Activated CD4-positive, alpha-beta T cell treated with anti-CD3 and anti-CD28 coated beads, Interleukin-2, amount 10 ng/mL, durations not matched to agents 24 days and 14 days (primary cell): ENCODE data around the gene PAX7. TPM values are rescaled to one million over a fixed set of nuclear protein-coding genes. Genes with fewer than 3 reads are reported as not detected.

Source experiments
- DNase-seq: peaks from one replicate; pipeline ENCODE4 v3.0.0; 2022
- H3K27ac Mint-ChIP-seq: one replicate; pipeline ENCODE4 v1.8.0; 2022; ENCODE audit warnings: mild to moderate bottlenecking, mixed read lengths
- H3K27me3 Mint-ChIP-seq: one replicate; pipeline ENCODE4 v1.8.0; 2022; ENCODE audit warnings: mixed read lengths
- H3K36me3 Mint-ChIP-seq: one replicate; pipeline ENCODE4 v1.8.0; 2022; ENCODE audit warnings: low read depth, mild to moderate bottlenecking, mixed read lengths
- H3K4me1 Mint-ChIP-seq: one replicate; pipeline ENCODE4 v1.8.0; 2021; ENCODE audit warnings: mixed read lengths
- H3K4me3 Mint-ChIP-seq: one replicate; pipeline ENCODE4 v1.8.0; 2022; ENCODE audit warnings: mild to moderate bottlenecking, moderate library complexity, mixed read lengths
- H3K9me3 Mint-ChIP-seq: one replicate; pipeline ENCODE4 v1.8.0; 2021; ENCODE audit warnings: mixed read lengths
- intact Hi-C: fragments of 100-400 bp; cut with micrococcal nuclease; formaldehyde crosslinking; loops from one replicate; pipeline ENCODE4 v1.15.1; 2023
- total RNA-seq: library from RNA; stranded (reverse); gene quantifications from 2 replicates; pipeline ENCODE4 v1.2.3, GENCODE V29; 2022

The PAX7 gene
- total RNA-seq, 1 donor from 2014 or later = not detected

DNA sequence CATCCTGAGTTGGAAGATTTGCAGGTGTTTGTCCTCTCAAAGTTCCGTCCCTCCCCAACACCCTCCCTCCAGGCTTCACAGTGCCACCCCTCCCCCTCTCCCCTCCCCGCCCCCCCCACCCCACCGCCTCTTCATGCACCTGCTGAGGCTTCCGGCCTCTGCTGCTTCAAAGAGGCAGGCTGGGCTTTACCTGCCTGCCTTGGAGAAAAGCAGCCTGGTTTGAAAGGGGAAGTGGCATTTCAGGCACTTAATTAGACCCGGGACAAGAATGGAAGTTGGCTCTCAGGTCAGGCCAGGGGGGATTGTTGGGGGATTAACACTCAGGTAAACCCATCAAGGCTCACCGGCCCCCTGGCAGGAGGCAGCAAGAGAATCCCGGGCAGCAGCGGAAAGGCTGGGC lies 21.1 kb downstream of the PAX7 start:
- H3K36me3 Mint-ChIP-seq = no peaks in the 10 kb centered on the region
- no peak for DNase-seq

DNA sequence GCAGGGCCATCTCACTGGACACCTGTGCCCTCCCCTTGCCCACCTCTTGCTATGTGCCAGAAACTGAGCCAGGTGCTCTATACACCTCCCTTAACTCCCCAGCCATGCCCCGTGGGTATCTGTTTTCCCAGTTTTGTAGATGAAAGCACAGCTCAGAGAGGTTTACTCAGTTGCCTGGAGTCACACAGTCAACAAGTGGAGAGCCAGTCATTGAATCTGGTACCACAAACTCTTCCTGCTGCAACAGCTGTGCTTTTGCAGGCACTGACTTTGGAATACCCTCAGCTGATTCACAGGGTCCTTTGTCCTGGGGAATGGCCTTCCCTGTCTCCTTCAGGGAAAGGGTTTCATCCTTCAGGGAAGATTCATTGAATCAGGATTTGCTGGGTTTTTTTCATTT lies 22.1 kb downstream of the PAX7 start:
- no peak overlapping the region for H3K27ac Mint-ChIP-seq
- H3K4me3 Mint-ChIP-seq = no peak overlapping the region
- intact Hi-C loops = no loop called here
- no peaks in the 10 kb centered on the region for H3K36me3 Mint-ChIP-seq
- H3K4me1 Mint-ChIP-seq = peaks cover 10% of the 10 kb centered on the region
- H3K27me3 Mint-ChIP-seq = peaks cover 65% of the 10 kb centered on the region
- no peak for DNase-seq
- no peaks in the 10 kb centered on the region for H3K9me3 Mint-ChIP-seq

More for the DNA sequence above, 21.1 kb downstream of the PAX7 start:
- peaks cover 69% of the 10 kb centered on the region for H3K27me3 Mint-ChIP-seq
- peaks cover 10% of the 10 kb centered on the region for H3K4me1 Mint-ChIP-seq
- no peak overlapping the region for H3K27ac Mint-ChIP-seq
- intact Hi-C loops = no loop called here
- no peaks in the 10 kb centered on the region for H3K9me3 Mint-ChIP-seq
- no peak overlapping the region for H3K4me3 Mint-ChIP-seq

- Mint-ChIP-seq H3K4me1 (peaks cover 10% of the 10 kb centered on the region), H3K9me3 (no peaks in the 10 kb centered on the region), H3K4me3 (peak overlapping the region; percentile 24), H3K36me3 (no peaks in the 10 kb centered on the region), H3K27ac (no peak overlapping the region), H3K27me3 (peaks cover 60% of the 10 kb centered on the region)
- DNase-seq = peak; percentile 65
- intact Hi-C loops = no loop called here
These were observed 22.7 kb downstream of the PAX7 start for GRCh38 chr1:18653367-18653766.

DNA sequence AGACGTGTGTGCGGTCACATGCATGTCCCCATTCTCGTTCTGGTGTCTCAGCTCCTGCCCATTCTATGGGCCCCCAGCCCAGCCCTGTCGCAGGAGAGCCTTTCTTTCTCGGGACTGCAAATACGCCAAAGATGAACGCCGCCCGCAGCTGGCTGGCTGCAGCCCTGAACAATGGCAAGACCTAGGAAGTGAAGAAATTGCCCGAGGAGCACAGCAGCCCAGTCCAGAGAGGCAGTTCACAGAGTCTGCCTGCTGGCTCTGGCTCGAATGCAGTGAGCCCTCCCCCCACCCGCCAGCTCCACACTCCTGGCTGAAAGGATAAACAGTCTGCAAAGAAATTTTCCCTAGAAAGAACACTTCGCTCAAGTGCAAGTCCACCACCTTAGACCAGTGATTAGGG lies 23.3 kb downstream of the PAX7 start:
- Mint-ChIP-seq H3K4me1 (peaks cover 10% of the 10 kb centered on the region), H3K27ac (no peak overlapping the region), H3K27me3 (peaks cover 59% of the 10 kb centered on the region), H3K9me3 (no peaks in the 10 kb centered on the region), H3K4me3 (no peak overlapping the region), H3K36me3 (no peaks in the 10 kb centered on the region)
- intact Hi-C loops = no loop called here
- no peak for DNase-seq

- Mint-ChIP-seq H3K4me1 (peaks cover 10% of the 10 kb centered on the region), H3K27me3 (peaks cover 55% of the 10 kb centered on the region)
These were observed 24.0 kb downstream of the PAX7 start for GRCh38 chr1:18654599-18654998.

DNA sequence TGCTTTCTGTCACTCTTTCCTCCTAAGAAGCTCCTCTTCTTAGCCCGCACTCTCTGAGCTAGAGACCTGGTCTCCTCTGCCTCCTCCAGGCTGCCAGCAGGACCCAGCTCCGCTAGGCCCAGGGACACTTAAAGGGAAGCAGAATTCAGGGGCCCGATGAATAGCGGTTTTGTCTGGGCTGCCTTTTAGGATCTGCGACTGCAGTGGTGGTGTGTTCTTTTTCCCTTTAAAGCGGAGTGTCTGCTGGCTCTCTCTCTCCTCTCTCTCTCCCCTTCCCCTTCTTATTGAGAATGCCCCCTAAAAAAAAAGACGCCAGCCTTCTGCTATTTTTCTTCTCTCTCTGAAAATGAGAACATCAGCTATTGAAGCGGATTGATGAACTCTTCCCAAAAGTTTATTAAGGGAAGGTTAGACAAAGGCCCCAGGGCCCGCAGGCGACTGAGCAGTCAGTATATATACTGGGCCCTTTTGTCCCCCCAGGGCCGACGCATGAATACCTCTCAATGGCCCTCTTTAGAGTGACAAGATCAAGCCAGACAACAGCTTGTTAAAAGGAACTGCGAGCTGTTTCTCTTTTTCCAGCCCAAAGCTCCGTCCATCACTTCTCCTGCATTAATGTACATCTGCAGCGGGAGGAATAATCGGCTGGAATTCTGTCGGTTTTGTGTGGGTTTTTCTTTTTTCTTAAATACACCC lies 27.0 kb downstream of the PAX7 start:
- Mint-ChIP-seq H3K4me1 (peaks cover 6% of the 10 kb centered on the region), H3K27ac (no peak overlapping the region), H3K4me3 (no peak overlapping the region), H3K27me3 (peaks cover 35% of the 10 kb centered on the region), H3K9me3 (no peaks in the 10 kb centered on the region), H3K36me3 (no peaks in the 10 kb centered on the region)
- intact Hi-C loops = no loop called here
- no peak for DNase-seq

More at GRCh38 chr1:18654599-18654998, 24.0 kb downstream of the PAX7 start:
- no peak for DNase-seq
- Mint-ChIP-seq H3K4me3 (no peak overlapping the region), H3K36me3 (no peaks in the 10 kb centered on the region), H3K27ac (no peak overlapping the region), H3K9me3 (no peaks in the 10 kb centered on the region)
- intact Hi-C loops = no loop called here

DNA sequence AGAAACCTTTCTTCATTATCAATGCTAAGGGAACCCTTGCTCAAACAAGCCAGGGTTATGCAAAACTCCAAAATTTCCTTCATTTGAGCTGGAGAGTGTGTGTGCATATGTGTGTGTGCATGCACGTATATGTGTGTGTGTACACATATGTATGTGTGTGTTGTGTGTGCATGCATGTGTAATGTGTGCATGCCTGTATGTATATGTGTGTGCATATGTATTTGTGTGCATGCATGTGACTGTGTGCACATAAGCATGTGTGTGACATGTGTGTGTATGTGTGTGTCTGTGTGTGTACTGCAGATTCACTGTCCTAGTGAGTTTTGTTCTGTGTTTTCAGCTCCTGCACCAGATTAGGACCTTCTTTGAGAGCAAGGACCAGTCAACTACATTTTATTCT lies 28.2 kb downstream of the PAX7 start:
- Mint-ChIP-seq H3K4me1 (no peaks in the 10 kb centered on the region), H3K36me3 (no peaks in the 10 kb centered on the region), H3K27me3 (peaks cover 27% of the 10 kb centered on the region), H3K9me3 (no peaks in the 10 kb centered on the region), H3K4me3 (no peak overlapping the region), H3K27ac (no peak overlapping the region)
- DNase-seq = no peak
- intact Hi-C loops = no loop called here

GRCh38 chr1:18661404-18662285 lies 31.0 kb downstream of the PAX7 start:
- Mint-ChIP-seq H3K27me3 (peaks cover 10% of the 10 kb centered on the region), H3K4me3 (no peak overlapping the region), H3K9me3 (no peaks in the 10 kb centered on the region), H3K27ac (no peak overlapping the region), H3K4me1 (peaks cover under 1% of the 10 kb centered on the region), H3K36me3 (no peaks in the 10 kb centered on the region)
- no peak for DNase-seq
- intact Hi-C loops = no loop called here

DNA sequence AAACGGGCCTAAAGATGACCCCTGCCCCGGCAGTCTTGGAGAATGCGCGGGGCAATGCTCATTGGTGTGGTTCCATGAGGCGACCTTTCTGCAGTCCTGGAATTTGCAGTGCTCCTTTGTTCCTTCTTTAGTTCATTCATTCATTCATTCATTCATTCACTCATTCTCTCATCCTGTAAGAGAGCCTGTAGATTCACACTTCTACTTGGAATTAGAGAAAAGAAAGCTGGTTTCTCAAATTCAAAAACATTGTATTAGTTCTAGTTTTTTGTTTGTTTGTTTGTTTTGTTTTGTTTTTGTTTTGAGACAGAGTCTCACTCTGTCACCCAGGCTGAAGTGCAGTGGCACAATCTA lies 31.6 kb downstream of the PAX7 start:
- intact Hi-C loops = no loop called here
- peaks cover 2% of the 10 kb centered on the region for H3K4me1 Mint-ChIP-seq
- H3K27me3 Mint-ChIP-seq = peaks cover 11% of the 10 kb centered on the region
- no peaks in the 10 kb centered on the region for H3K9me3 Mint-ChIP-seq
- no peak for DNase-seq
- H3K4me3 Mint-ChIP-seq = no peak overlapping the region
- H3K27ac Mint-ChIP-seq = no peak overlapping the region
- no peaks in the 10 kb centered on the region for H3K36me3 Mint-ChIP-seq

- H3K9me3 Mint-ChIP-seq = no peaks in the 10 kb centered on the region
- intact Hi-C loops = no loop called here
- H3K27me3 Mint-ChIP-seq = peaks cover 5% of the 10 kb centered on the region
- H3K36me3 Mint-ChIP-seq = no peaks in the 10 kb centered on the region
- no peak overlapping the region for H3K27ac Mint-ChIP-seq
- DNase-seq = no peak
- H3K4me1 Mint-ChIP-seq = peaks cover 2% of the 10 kb centered on the region
- H3K4me3 Mint-ChIP-seq = no peak overlapping the region
These were observed 35.8 kb downstream of the PAX7 start for GRCh38 chr1:18666317-18666920.

GRCh38 chr1:18667333-18667732 lies 36.7 kb downstream of the PAX7 start:
- intact Hi-C loops = no loop called here
- Mint-ChIP-seq H3K27ac (no peak overlapping the region), H3K9me3 (no peaks in the 10 kb centered on the region), H3K27me3 (peaks cover 5% of the 10 kb centered on the region), H3K36me3 (no peaks in the 10 kb centered on the region), H3K4me1 (peaks cover 2% of the 10 kb centered on the region), H3K4me3 (no peak overlapping the region)
- DNase-seq = no peak

DNA sequence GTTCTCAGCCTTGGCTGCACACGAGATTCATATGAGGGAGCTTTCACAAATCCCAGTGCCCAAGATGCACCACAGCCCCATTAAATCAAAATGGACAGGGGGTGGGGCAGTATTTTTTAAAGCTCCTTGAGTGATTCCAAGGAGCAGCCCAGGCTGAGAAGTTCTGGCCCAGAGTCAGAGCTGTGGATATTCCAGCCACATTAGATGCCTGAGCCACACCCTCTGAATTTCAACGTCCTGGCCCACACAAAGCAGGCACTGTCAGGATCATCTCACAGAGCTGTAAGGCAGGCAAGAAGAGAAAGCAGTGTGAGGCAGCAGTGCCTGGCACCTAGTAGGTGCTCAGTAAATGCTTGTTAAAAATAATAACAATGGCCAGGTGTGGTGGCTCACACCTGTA lies 37.4 kb downstream of the PAX7 start:
- H3K4me1 Mint-ChIP-seq = peaks cover 2% of the 10 kb centered on the region
- H3K9me3 Mint-ChIP-seq = no peaks in the 10 kb centered on the region
- DNase-seq = no peak
- no peak overlapping the region for H3K4me3 Mint-ChIP-seq
- no peak overlapping the region for H3K27ac Mint-ChIP-seq
- no peaks in the 10 kb centered on the region for H3K36me3 Mint-ChIP-seq
- intact Hi-C loops = no loop called here
- H3K27me3 Mint-ChIP-seq = peaks cover 5% of the 10 kb centered on the region

DNA sequence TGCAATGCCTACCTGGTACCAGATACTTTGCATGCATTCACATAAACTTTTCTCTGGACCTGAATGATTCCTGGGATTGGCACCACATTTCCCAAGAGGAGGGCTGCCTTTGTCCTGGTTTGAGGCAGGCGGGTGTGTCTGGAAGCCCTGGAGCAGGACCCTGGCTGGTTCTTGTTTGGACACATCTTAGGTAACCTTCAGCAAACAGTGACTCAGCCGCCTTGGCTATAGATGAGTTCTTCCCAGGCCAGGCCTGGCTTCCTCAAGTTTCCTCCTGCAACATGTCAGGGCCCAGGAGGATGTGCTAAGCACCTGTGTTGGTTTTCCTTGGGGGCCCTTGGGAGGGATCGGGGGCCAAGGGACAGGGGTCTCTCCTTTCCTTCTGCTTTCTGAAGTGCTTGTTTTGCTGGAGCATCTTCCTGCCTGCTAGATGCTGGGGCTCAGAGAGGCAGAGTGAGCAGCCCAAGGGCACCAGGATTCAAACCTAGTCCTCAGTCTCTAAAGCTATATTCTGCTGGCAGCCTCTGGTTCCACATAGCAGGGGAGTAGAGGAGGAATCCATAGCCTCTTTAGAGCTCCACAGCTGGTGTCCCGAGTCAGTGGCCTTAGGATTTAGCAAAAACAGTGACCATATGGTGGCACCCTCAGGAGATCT lies 38.2 kb downstream of the PAX7 start:
- no peak for DNase-seq
- peaks cover 2% of the 10 kb centered on the region for H3K4me1 Mint-ChIP-seq
- no peak overlapping the region for H3K4me3 Mint-ChIP-seq
- no peak overlapping the region for H3K27ac Mint-ChIP-seq
- H3K9me3 Mint-ChIP-seq = no peaks in the 10 kb centered on the region
- intact Hi-C loops = no loop called here
- H3K27me3 Mint-ChIP-seq = peaks cover 5% of the 10 kb centered on the region
- no peaks in the 10 kb centered on the region for H3K36me3 Mint-ChIP-seq
